ENCODE measurements around the gene MAP1LC3C. TPM values are rescaled to one million over a fixed set of nuclear protein-coding genes. Genes with fewer than 3 reads are reported as not detected.

The MAP1LC3C gene
- 10 to 100 TPM in 2 of 4 donors, 1 to 10 TPM in 2; 5.4 to 19.3 (median 11.6) TPM for total RNA-seq

DNA sequence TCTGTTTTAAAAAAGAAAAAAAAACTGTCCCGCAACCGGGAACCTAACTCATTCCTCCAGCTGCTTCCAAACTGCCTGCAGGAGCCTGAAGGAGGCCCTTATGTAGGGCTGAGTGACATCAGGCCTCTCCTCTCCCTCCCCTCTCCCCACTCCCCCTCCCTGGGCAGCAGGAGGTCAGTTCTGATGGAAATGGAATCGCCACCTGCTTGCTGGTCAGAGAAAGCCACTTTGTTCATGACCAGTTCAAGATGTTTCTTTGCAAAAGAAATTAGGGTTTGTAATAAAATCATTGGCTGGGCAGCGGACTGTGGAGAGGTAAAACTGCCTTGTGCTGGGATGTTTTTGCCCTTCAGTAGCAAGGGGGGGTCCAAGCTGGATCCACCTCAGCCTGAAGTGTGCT lies at the start of gene MAP1LC3C:
Gene MAP1LC3C, minus strand, starts transcription at position 73 of the 400 bp plus-strand sequence. CDS start 90 bp downstream, outside the sequence.
- Histone ChIP-seq H3K9me3 (no peaks in the 10 kb centered on the region), H3K27ac (replicated peaks in 1 of 4) (peak within 1 kb of the TSS; percentile 47 to 62 (median 52)), H3K36me3 (no peaks in the 10 kb centered on the region), H3K4me1 (peaks cover 0 to 14% (median 12%) of the 10 kb centered on the region in 4 donors), H3K4me3 (peak within 1 kb of the TSS; percentile 36 to 54 (median 38)), H3K27me3 (no peaks in the 10 kb centered on the region)
- DNase-seq (ENCODE audit: extremely low spot score), result no peak
- intact Hi-C loops (cut with DNase I), result loop anchor here (5.0 kb wide), 1 partner anchor 387 kb away; no protein-coding TSS in a partner anchor
- 42% methylated on average over 4 of the region's 4 CpGs for WGBS
- TF ChIP-seq, protein P1, sequence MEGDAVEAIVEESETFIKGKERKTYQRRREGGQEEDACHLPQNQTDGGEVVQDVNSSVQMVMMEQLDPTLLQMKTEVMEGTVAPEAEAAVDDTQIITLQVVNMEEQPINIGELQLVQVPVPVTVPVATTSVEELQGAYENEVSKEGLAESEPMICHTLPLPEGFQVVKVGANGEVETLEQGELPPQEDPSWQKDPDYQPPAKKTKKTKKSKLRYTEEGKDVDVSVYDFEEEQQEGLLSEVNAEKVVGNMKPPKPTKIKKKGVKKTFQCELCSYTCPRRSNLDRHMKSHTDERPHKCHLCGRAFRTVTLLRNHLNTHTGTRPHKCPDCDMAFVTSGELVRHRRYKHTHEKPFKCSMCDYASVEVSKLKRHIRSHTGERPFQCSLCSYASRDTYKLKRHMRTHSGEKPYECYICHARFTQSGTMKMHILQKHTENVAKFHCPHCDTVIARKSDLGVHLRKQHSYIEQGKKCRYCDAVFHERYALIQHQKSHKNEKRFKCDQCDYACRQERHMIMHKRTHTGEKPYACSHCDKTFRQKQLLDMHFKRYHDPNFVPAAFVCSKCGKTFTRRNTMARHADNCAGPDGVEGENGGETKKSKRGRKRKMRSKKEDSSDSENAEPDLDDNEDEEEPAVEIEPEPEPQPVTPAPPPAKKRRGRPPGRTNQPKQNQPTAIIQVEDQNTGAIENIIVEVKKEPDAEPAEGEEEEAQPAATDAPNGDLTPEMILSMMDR (IDR thresholded peaks at IDR 0.05), result no peak
- TF ChIP-seq EP300 (IDR thresholded peaks at IDR 0.05), result no peak
- TF ChIP-seq POLR2AphosphoS5 (IDR thresholded peaks at IDR 0.05), result no peak
- no peak for TF ChIP-seq POLR2A (IDR thresholded peaks at IDR 0.05; ENCODE audit: low read depth)

DNA sequence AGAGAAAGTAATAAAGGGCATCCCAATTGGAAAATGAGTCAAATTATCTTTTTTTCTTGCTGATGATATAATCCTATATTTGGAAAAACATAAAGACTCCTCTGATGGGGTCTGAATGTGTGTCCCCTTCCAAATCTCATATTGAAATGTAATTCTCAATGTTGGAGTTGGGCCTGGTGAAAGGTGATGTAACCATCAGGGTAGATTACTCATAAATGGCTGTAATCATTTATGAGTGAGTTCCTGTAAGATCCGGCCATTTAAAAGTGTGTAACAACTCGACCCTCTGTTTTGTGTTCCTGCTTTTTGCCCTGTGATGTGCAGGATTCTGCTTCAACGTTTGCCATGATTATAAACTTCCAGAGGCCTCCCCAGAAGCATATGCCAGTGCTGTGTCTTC lies 44.3 kb upstream of the MAP1LC3C start:
- H3K4me3 ChIP-seq, result no peak overlapping the region
- intact Hi-C loops (cut with DNase I), result no loop called here
- peak; percentile 57 for DNase-seq (ENCODE audit: extremely low spot score)
- no peak overlapping the region for H3K27ac ChIP-seq (replicated peaks in 1 of 4)
- H3K27me3 ChIP-seq, result no peaks in the 10 kb centered on the region
- WGBS, result 61% methylated on average over 3 of the region's 3 CpGs
- H3K4me1 ChIP-seq, result no peaks in the 10 kb centered on the region
- H3K36me3 ChIP-seq, result no peaks in the 10 kb centered on the region
- TF ChIP-seq, protein P1 (IDR thresholded peaks at IDR 0.05), result no peak
- no peak for TF ChIP-seq EP300 (IDR thresholded peaks at IDR 0.05)
- TF ChIP-seq POLR2A (IDR thresholded peaks at IDR 0.05; ENCODE audit: low read depth), result no peak
- TF ChIP-seq POLR2AphosphoS5 (IDR thresholded peaks at IDR 0.05), result no peak
- peaks cover 0 to 5% (median 2%) of the 10 kb centered on the region in 4 donors for H3K9me3 ChIP-seq

GRCh38 chr1:242034392-242034791 lies 35.5 kb upstream of the MAP1LC3C start:
- TF ChIP-seq, protein P1 (IDR thresholded peaks at IDR 0.05), result no peak
- TF ChIP-seq POLR2AphosphoS5 (IDR thresholded peaks at IDR 0.05) (no peak), EP300 (IDR thresholded peaks at IDR 0.05) (no peak), POLR2A (IDR thresholded peaks at IDR 0.05; ENCODE audit: low read depth) (no peak)
- Histone ChIP-seq H3K27ac (replicated peaks in 1 of 4) (no peak overlapping the region), H3K27me3 (no peaks in the 10 kb centered on the region), H3K4me3 (no peak overlapping the region), H3K9me3 (no peaks in the 10 kb centered on the region), H3K4me1 (no peaks in the 10 kb centered on the region), H3K36me3 (no peaks in the 10 kb centered on the region)
- intact Hi-C loops (cut with DNase I), result no loop called here
- WGBS, result 92% methylated on average over 5 of the region's 5 CpGs
- no peak for DNase-seq (ENCODE audit: extremely low spot score)

GRCh38 chr1:242033447-242033846 lies 34.5 kb upstream of the MAP1LC3C start:
- Histone ChIP-seq H3K27me3 (no peaks in the 10 kb centered on the region), H3K4me3 (no peak overlapping the region), H3K4me1 (no peaks in the 10 kb centered on the region), H3K36me3 (no peaks in the 10 kb centered on the region), H3K9me3 (no peaks in the 10 kb centered on the region), H3K27ac (replicated peaks in 1 of 4) (no peak overlapping the region)
- intact Hi-C loops (cut with DNase I), result no loop called here
- no peak for DNase-seq (ENCODE audit: extremely low spot score)
- WGBS, result 50% methylated on average over 4 of the region's 4 CpGs
- no peak for TF ChIP-seq POLR2A (IDR thresholded peaks at IDR 0.05; ENCODE audit: low read depth)
- TF ChIP-seq, protein P1 (IDR thresholded peaks at IDR 0.05), result no peak
- TF ChIP-seq EP300 (IDR thresholded peaks at IDR 0.05), result no peak
- TF ChIP-seq POLR2AphosphoS5 (IDR thresholded peaks at IDR 0.05), result no peak

DNA sequence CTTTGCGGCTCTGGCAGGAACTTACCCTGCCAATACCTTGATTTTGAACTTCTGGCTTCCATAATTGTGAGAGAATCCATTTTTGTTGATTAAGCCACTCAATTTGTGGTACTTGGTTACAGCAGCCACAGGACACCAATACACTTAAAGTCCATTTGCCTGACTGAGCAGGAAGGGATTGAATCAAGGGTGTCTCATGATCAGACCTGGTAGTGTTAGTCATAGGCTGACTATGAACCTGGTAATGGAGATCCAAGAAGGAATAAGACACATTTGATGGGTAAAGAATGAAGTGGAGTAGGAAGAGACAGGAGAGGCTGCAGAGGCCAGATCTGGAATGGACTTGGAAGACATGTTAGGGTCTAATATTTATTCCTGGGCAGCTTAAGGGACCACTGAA lies 31.2 kb upstream of the MAP1LC3C start:
- H3K36me3 ChIP-seq, result no peaks in the 10 kb centered on the region
- DNase-seq (ENCODE audit: extremely low spot score), result no peak

More for the DNA sequence above, 31.2 kb upstream of the MAP1LC3C start:
- Histone ChIP-seq H3K27me3 (no peaks in the 10 kb centered on the region), H3K27ac (replicated peaks in 1 of 4) (no peak overlapping the region), H3K4me1 (no peaks in the 10 kb centered on the region), H3K9me3 (no peaks in the 10 kb centered on the region), H3K4me3 (no peak overlapping the region)
- intact Hi-C loops (cut with DNase I), result no loop called here
- no peak for TF ChIP-seq POLR2A (IDR thresholded peaks at IDR 0.05; ENCODE audit: low read depth)
- no peak for TF ChIP-seq EP300 (IDR thresholded peaks at IDR 0.05)
- TF ChIP-seq POLR2AphosphoS5 (IDR thresholded peaks at IDR 0.05), result no peak
- TF ChIP-seq, protein P1 (IDR thresholded peaks at IDR 0.05), result no peak
- 100% methylated on average over 1 of the region's 1 CpG for WGBS
